Heart right ventricle (tissue), 16 donors: Measurements from ENCODE around the gene BHLHE40. TPM values are rescaled to one million over a fixed set of nuclear protein-coding genes. Genes with fewer than 3 reads are reported as not detected.

Experiments
- ATAC-seq, 8 donors: fragments of 200-7000 bp; cut with Tn5 transposase; one replicate each; pipeline ENCODE4 v1.9.1; 2020; ENCODE audit warnings: mild to moderate bottlenecking in 8 of 8, moderate library complexity in 8 of 8, moderate number of reproducible peaks in 1 of 8
- DNase-seq, 2 donors: peaks; one replicate each; pipeline ENCODE4 v3.0.0-alpha.2; 2020
- H3K27ac ChIP-seq, 10 donors: fragments of 200-600 bp; sonication (generic) in 2 of 10; one replicate each; pipeline versions ENCODE4 v1.5.0 to v1.8.0; 2020 to 2022; ENCODE audit warnings: mild to moderate bottlenecking in 3 of 10
- H3K27me3 ChIP-seq, 7 donors: fragments of 200-600 bp; one replicate each; pipeline ENCODE4 v1.8.0; 2021 to 2022; ENCODE audit warnings: mild to moderate bottlenecking in 2 of 7
- H3K36me3 ChIP-seq, 9 donors: fragments of 200-600 bp; sonication (generic) in 1 of 9; one replicate each; pipeline versions ENCODE4 v1.5.0 to v1.8.0; 2020 to 2022; ENCODE audit warnings: mild to moderate bottlenecking in 2 of 9
- H3K4me1 ChIP-seq, 9 donors: fragments of 200-600 bp; sonication (generic) in 1 of 9; one replicate each; pipeline versions ENCODE4 v1.5.0 to v1.8.0; 2020 to 2022; ENCODE audit warnings: mild to moderate bottlenecking in 4 of 9
- H3K4me3 ChIP-seq, 10 donors: fragments of 200-600 bp; sonication (generic) in 2 of 10; one replicate each; pipeline versions ENCODE4 v1.5.0 to v1.8.0; 2020 to 2022; ENCODE audit warnings: mild to moderate bottlenecking in 7 of 10, moderate library complexity in 2 of 10
- H3K9me3 ChIP-seq, 11 donors: fragments of 200-600 bp in 10 of 11; sonication (generic) in 2 of 11; one replicate each; pipeline versions ENCODE4 v1.5.0 to v1.8.0; 2013 to 2022; ENCODE audit warnings: mild to moderate bottlenecking in 2 of 11, control low read depth in 1 of 11, moderate library complexity in 1 of 11
- WGBS, 2 donors: extraction: QIAGEN DNeasy Blood & Tissue Kit; methylation state at CpG; one replicate each; pipeline ENCODE4 v1.1.7; 2013; ENCODE audit warnings: inconsistent platforms in 1 of 2; 5-methylcytosine and 5-hydroxymethylcytosine counted together
- intact Hi-C, 10 donors: fragments of 100-400 bp; cut with DNase I; formaldehyde crosslinking; loops; one replicate each; pipeline versions ENCODE4 v1.11.1 to v1.14.2; 2022
- polyA plus RNA-seq, 2 donors: library from polyadenylated mRNA; stranded (reverse); fragments of 200-250 nt; gene quantifications; one replicate each; pipeline ENCODE4 v1.2.3, GENCODE V29; 2013
- total RNA-seq, 10 donors: library from RNA; stranded (reverse); fragmentation: NEBNext Ultra II Directional in 3 of 10; extraction: Animal tissue kit (Norgen Biotek cat#: 25700) in 3 of 10; gene quantifications; one replicate each; pipeline versions ENCODE4 v1.2.1 to v1.2.4, GENCODE V29; 2021 to 2023
- TF ChIP-seq, protein P1 (sequence below), 9 donors: fragments of 200-600 bp; sonication (generic) in 2 of 9; IDR thresholded peaks; one replicate each; pipeline versions ENCODE4 v1.5.0 to v1.8.0; 2021 to 2022; ENCODE audit warnings: antibody characterized with exemption in 9 of 9, mild to moderate bottlenecking in 5 of 9, moderate library complexity in 1 of 9
- donor health status: Arrhythmogenic right ventricular cardiomyopathy.
- donor health status: ischemic (EF 13 %, LVEDD 7.1; RV severe dilation, severe dysfunction).
- donor health status: healthy with polysubstance abuse.
- donor health status: DM: no; HTN: yes; CAD: no.
- donor health status: DM: no; HTN: no; CAD: no.
- donor health status: ischemic (EF 25% LVEDD 6.9; RV normal size, moderate dysfunction).
- donor health status: ischemic (EF 25% LVEDD 5.7; RV mildly dilated, moderate dysfunction).
- donor health status: healthy.
- donor health status: DM: yes; HTN: yes; CAD: no.
- donor health status: Ischemic cardiomyopathy.
- donor health status: ischemic (EF 35%, LVEDD 5.7; RV mildly dilated, moderate dysfunction).
- donor health status: nonischemic (EF 11% LVEDD 7.7; RV severe dilation, severe dysfunction).
- donor health status: DM: yes; HTN: yes; CAD: no.
- donor health status: PGD.
- donor health status: ischemic (EF 29% LVEDD 5.4; RV normal size, mild dysfunction).
- donor health status: nonischemic (EF 23%, LVEDD 6.1; RV moderate dilation, normal function).

Gene BHLHE40
- total and polyA plus RNA-seq, 12 donors: 10.0 to 209 (median 49.7) TPM

DNA sequence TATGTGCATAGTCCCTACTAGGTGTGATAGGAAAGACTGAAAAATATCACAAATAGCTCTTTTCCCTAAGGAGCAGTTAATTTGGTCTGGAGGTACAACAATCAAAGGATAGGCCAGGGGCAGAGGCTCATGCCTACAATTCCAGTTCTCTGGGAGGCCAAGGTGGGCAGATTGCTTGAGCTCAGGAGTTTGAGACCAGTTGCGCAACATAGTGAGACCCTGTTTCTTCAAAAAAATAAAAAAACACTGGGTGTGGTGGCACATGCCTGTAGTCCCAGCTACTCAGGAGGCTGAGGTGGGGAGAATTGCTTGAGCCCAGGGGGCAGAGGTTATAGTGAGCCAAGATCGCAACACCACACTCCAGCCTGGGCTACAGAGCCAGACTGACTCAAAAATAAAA lies 30.2 kb upstream of the BHLHE40 start:
- H3K27ac ChIP-seq: no peak overlapping the region
- intact Hi-C loops: no loop called here
- ATAC-seq (no peak), DNase-seq (no peak)
- 90 to 96% methylated on average over 2 of the region's 2 CpGs for WGBS, 2 donors
- H3K9me3 ChIP-seq: no peaks in the 10 kb centered on the region
- no peaks in the 10 kb centered on the region for H3K36me3 ChIP-seq
- no peaks in the 10 kb centered on the region for H3K27me3 ChIP-seq
- TF ChIP-seq, protein P1, sequence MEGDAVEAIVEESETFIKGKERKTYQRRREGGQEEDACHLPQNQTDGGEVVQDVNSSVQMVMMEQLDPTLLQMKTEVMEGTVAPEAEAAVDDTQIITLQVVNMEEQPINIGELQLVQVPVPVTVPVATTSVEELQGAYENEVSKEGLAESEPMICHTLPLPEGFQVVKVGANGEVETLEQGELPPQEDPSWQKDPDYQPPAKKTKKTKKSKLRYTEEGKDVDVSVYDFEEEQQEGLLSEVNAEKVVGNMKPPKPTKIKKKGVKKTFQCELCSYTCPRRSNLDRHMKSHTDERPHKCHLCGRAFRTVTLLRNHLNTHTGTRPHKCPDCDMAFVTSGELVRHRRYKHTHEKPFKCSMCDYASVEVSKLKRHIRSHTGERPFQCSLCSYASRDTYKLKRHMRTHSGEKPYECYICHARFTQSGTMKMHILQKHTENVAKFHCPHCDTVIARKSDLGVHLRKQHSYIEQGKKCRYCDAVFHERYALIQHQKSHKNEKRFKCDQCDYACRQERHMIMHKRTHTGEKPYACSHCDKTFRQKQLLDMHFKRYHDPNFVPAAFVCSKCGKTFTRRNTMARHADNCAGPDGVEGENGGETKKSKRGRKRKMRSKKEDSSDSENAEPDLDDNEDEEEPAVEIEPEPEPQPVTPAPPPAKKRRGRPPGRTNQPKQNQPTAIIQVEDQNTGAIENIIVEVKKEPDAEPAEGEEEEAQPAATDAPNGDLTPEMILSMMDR (IDR thresholded peaks at IDR 0.05): no peak
- no peak overlapping the region for H3K4me3 ChIP-seq
- peaks cover 0 to 23% (median 9%) of the 10 kb centered on the region in 9 donors for H3K4me1 ChIP-seq

DNA sequence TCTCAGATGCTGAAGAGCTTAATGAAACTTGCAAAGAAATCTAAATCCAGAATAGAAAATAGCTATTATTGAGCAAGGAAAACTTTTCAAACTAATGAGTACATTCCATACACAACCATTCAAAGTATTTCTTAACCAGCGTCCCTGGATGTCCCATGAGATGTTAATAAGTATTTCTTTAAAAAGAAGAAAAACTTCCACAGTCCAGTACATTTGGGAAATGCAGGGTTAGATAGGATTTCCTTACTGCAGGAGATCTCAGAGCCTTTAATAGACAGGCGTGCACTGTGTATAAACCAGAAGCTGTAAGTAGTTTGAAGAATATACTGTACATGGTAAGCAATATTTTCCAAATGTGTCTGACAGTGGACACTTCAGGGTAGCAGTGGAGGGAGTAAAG lies 29.6 kb upstream of the BHLHE40 start:
- peaks cover 0 to 23% (median 9%) of the 10 kb centered on the region in 9 donors for H3K4me1 ChIP-seq
- DNase-seq (no peak), ATAC-seq (peak in 4 of 8 donors; percentile 12 to 39 (median 18))
- 72% methylated on average over 2 of the region's 2 CpGs for WGBS, 2 donors
- TF ChIP-seq, protein P1 (IDR thresholded peaks at IDR 0.05): no peak
- no peak overlapping the region for H3K4me3 ChIP-seq
- H3K27me3 ChIP-seq: no peaks in the 10 kb centered on the region
- H3K9me3 ChIP-seq: no peaks in the 10 kb centered on the region
- H3K36me3 ChIP-seq: no peaks in the 10 kb centered on the region
- intact Hi-C loops: loop anchor here in 2 of 10 donors (5.0 to 10.0 kb wide), 2 partner anchors 37 to 45 kb away; no protein-coding TSS in a partner anchor
- H3K27ac ChIP-seq: peak overlapping the region in 1 of 10 donors; percentile 26

DNA sequence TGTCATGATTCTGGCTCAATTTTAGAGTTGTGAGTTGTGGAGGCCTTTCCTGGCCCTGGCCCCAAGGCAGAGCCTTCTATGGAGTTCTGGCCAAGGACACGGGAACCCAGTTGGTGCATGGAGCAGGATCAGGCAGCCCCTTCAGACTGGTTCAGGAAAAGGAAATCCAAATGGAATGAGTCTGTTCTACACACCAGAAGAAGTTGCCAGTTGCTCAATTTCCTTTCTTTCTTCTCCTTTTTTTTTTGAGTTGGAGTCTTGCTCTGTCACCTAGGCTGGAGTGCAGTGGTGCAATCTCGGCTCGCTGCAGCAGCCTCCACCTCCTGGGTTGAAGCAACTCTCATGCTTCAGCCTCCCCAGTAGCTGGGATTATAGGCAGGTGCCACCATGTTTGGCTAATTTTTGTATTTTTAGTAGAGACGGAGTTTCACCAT lies 28.9 kb upstream of the BHLHE40 start:
- TF ChIP-seq, protein P1 (IDR thresholded peaks at IDR 0.05): no peak
- Histone ChIP-seq H3K4me3 (no peak overlapping the region), H3K36me3 (no peaks in the 10 kb centered on the region), H3K4me1 (peaks cover 0 to 23% (median 9%) of the 10 kb centered on the region in 9 donors), H3K27ac (peak overlapping the region in 1 of 10 donors; percentile 26), H3K9me3 (no peaks in the 10 kb centered on the region), H3K27me3 (no peaks in the 10 kb centered on the region)
- intact Hi-C loops: loop anchor here in 2 of 10 donors (5.0 to 10.0 kb wide), 2 partner anchors 38 to 46 kb away; no protein-coding TSS in a partner anchor
- no peak for DNase-seq
- ATAC-seq: peak in 5 of 8 donors; percentile 11 to 71 (median 59)
- WGBS, 2 donors: 80 to 81% methylated on average over 4 of the region's 4 CpGs

DNA sequence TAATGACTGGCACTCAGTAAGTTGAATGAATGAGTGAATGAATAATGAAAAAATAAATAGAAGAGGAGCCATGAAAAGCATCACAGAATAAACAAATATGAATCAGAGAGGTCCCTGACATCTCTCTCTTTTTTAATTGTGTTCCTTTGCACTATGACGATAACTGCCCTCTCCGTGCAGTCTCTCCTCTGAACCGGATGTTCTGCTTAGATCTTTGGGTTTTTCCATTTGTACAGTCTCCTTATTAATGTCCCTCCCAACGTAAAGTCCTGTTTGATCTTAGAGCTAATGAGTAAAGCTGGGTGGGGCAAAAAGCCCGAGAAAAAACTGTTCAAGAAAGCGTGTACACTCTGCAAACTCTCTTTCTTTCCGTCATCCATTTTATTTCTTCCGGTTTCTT lies 28.3 kb upstream of the BHLHE40 start:
- intact Hi-C loops: loop anchor here in 2 of 10 donors (5.0 to 10.0 kb wide), 2 partner anchors 39 to 46 kb away; no protein-coding TSS in a partner anchor
- TF ChIP-seq, protein P1 (IDR thresholded peaks at IDR 0.05): no peak
- Histone ChIP-seq H3K9me3 (no peaks in the 10 kb centered on the region), H3K36me3 (no peaks in the 10 kb centered on the region), H3K4me1 (peaks cover 0 to 23% (median 9%) of the 10 kb centered on the region in 9 donors), H3K27me3 (no peaks in the 10 kb centered on the region), H3K4me3 (no peak overlapping the region), H3K27ac (no peak overlapping the region)
- ATAC-seq: no peak
- DNase-seq: no peak
- WGBS, 2 donors: 94% methylated on average over 8 of the region's 8 CpGs
